Muscle of leg (tissue), 11 donors: Measurements from ENCODE around the gene PDCD1. TPM values are rescaled to one million over a fixed set of nuclear protein-coding genes. Genes with fewer than 3 reads are reported as not detected.

Experiments used
- DNase-seq: peaks from one replicate; pipeline ENCODE4 v3.0.0; 2013
- H3K27ac ChIP-seq: one replicate; pipeline ENCODE4 v1.5.1; 2013; ENCODE audit warnings: mild to moderate bottlenecking, low read length, control low read depth
- H3K27me3 ChIP-seq: one replicate; pipeline ENCODE4 v1.6.1; 2013; ENCODE audit warnings: low read length; ENCODE audit not compliant: control insufficient read depth, insufficient read depth
- H3K36me3 ChIP-seq: one replicate; pipeline ENCODE4 v1.6.1; 2013; ENCODE audit warnings: low read length; ENCODE audit not compliant: control insufficient read depth, insufficient read depth
- H3K4me1 ChIP-seq: one replicate; pipeline ENCODE4 v1.6.1; 2013; ENCODE audit warnings: low read length; ENCODE audit not compliant: control insufficient read depth, insufficient read depth
- H3K4me3 ChIP-seq: one replicate; pipeline ENCODE4 v1.5.1; 2013; ENCODE audit warnings: low read length, control low read depth
- H3K9me3 ChIP-seq: replicated peaks from 2 replicates; pipeline ENCODE4 v1.6.1; 2013; ENCODE audit warnings: low read depth, low read length; ENCODE audit not compliant: control insufficient read depth
- WGBS: methylation state at CpG from one replicate; pipeline ENCODE4 v1.1.5; 2013; ENCODE audit warnings: missing lambda C conversion rate; ENCODE audit not compliant: insufficient coverage; 5-methylcytosine and 5-hydroxymethylcytosine counted together
- polyA plus RNA-seq, 8 donors: library from polyadenylated mRNA; unstranded; fragments of 120-200 nt; gene quantifications; one replicate each; pipeline versions ENCODE4 v1.2.1 to v1.2.3, GENCODE V29; 2013; ENCODE audit warnings: inconsistent platforms in 1 of 8, low replicate concordance in 1 of 8; ENCODE audit not compliant: insufficient read length in 8 of 8, insufficient read depth in 1 of 8
- total RNA-seq: library from RNA; stranded (reverse); fragments of 120-200 nt; gene quantifications from one replicate; pipeline ENCODE4 v1.2.4, GENCODE V29; 2013

PDCD1 gene
- total and polyA plus RNA-seq, 9 donors: 0.04 to 0.36 (median 0.10) TPM; not detected in 2

DNA sequence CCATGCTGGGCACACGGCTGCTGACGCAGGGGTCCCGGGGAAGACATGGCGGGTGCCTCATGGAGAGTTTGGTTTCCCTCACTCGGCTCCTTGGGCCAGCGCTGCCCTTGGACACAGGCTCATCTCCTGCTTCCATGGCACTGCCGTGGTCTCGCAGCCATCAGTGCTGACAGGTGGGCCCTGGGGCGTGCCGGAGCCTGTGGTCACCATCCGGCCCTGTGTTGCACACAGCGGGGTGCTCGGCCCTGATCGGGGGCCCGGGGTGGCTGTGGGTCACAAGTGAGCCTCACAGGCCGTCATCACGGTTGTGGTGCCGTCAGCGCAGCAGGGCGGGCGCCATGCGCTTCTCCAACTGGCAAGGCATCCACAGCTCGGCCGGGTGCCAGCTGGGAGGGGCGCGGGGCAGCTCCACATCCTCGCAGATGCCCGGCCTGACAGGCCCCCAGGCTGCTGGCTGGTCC is 11.4 kb upstream of the PDCD1 start:
- Histone ChIP-seq H3K27me3 (peaks cover 33% of the 10 kb centered on the region), H3K9me3 (peaks cover 2% of the 10 kb centered on the region), H3K27ac (no peak overlapping the region), H3K36me3 (no peaks in the 10 kb centered on the region), H3K4me3 (no peak overlapping the region), H3K4me1 (peaks cover 21% of the 10 kb centered on the region)
- 92% methylated on average over 28 of the region's 28 CpGs for WGBS
- DNase-seq: no peak

GRCh38 chr2:241869087-241869961 is 10.6 kb upstream of the PDCD1 start, which contains the start of gene RTP5:
Gene RTP5, plus strand, starts transcription at chr2:241869729. Its CDS starts 28 bp downstream, at chr2:241869757.
- Histone ChIP-seq H3K9me3 (no peaks in the 10 kb centered on the region), H3K36me3 (no peaks in the 10 kb centered on the region), H3K27me3 (peaks cover 35% of the 10 kb centered on the region), H3K4me1 (peaks cover 21% of the 10 kb centered on the region), H3K27ac (no peak within 1 kb of the TSS), H3K4me3 (no peak within 1 kb of the TSS)
- DNase-seq: no peak
- WGBS: 76% methylated on average over 28 of the region's 33 CpGs

GRCh38 chr2:241868661-241869081 is 10.0 kb upstream of the PDCD1 start:
- Histone ChIP-seq H3K4me3 (no peak overlapping the region), H3K27ac (no peak overlapping the region), H3K4me1 (peaks cover 22% of the 10 kb centered on the region), H3K9me3 (no peaks in the 10 kb centered on the region), H3K36me3 (no peaks in the 10 kb centered on the region), H3K27me3 (peaks cover 39% of the 10 kb centered on the region)
- WGBS: 24% methylated on average over 11 of the region's 15 CpGs
- no peak for DNase-seq

- 49% methylated on average over 15 of the region's 19 CpGs for WGBS
- Histone ChIP-seq H3K36me3 (no peaks in the 10 kb centered on the region), H3K9me3 (no peaks in the 10 kb centered on the region), H3K4me1 (peaks cover 25% of the 10 kb centered on the region), H3K27me3 (peaks cover 46% of the 10 kb centered on the region), H3K4me3 (no peak overlapping the region), H3K27ac (no peak overlapping the region)
- DNase-seq: no peak
Measured at GRCh38 chr2:241867776-241868420, 9.2 kb upstream of the PDCD1 start.

- H3K9me3 ChIP-seq: no peaks in the 10 kb centered on the region
- WGBS: 53% methylated on average over 25 of the region's 33 CpGs
- no peak overlapping the region for H3K4me3 ChIP-seq
- no peaks in the 10 kb centered on the region for H3K36me3 ChIP-seq
- H3K27me3 ChIP-seq: peaks cover 54% of the 10 kb centered on the region
- DNase-seq: no peak
- peaks cover 25% of the 10 kb centered on the region for H3K4me1 ChIP-seq
- H3K27ac ChIP-seq: no peak overlapping the region
Measured at GRCh38 chr2:241866790-241867645, 8.3 kb upstream of the PDCD1 start.

DNA sequence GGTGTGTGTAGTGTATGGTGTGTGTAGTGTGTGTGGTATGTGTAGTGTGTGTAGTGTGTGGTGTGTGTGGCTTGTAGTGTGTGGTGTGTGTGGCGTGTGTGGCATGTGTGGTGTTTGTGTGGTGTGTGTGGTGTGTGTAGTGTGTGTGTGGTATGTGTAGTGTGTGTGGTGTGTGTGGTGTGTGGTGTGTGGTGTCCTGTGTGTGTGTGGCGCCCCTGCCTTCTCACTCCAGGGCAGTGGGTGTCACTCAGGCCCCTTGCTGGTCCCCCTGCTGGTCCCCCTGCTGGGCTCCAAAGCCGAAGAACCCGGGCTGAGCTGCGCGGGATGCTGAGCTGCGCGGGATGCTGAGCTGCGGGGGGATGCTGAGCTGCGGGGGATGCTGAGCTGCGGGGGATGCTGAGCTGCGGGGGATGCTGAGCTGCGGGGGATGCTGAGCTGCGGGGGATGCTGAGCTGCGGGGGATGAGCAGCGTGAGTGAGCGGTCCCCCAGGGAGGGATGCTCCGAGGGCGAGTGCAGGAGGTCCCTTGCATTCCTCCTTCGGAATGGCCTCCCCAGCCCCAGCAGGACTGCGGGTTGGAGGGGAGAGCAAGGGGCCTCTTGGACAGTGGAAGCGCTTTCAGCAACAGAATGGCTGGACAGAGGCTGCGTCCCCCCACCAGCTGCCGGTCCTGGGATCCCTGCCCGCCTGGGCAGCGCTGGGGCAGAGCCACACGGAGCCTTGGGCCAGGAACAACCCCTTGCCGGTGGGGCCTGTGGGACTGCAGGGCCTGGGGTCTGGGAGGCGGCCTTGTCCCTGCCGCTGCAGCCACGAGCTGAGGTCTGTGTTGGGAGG is 7.5 kb upstream of the PDCD1 start:
- WGBS: 5% methylated on average over 27 of the region's 31 CpGs
- Histone ChIP-seq H3K27ac (no peak overlapping the region), H3K4me1 (peaks cover 22% of the 10 kb centered on the region), H3K9me3 (no peaks in the 10 kb centered on the region), H3K27me3 (peaks cover 54% of the 10 kb centered on the region), H3K4me3 (no peak overlapping the region), H3K36me3 (no peaks in the 10 kb centered on the region)
- peak; percentile 55 for DNase-seq

DNA sequence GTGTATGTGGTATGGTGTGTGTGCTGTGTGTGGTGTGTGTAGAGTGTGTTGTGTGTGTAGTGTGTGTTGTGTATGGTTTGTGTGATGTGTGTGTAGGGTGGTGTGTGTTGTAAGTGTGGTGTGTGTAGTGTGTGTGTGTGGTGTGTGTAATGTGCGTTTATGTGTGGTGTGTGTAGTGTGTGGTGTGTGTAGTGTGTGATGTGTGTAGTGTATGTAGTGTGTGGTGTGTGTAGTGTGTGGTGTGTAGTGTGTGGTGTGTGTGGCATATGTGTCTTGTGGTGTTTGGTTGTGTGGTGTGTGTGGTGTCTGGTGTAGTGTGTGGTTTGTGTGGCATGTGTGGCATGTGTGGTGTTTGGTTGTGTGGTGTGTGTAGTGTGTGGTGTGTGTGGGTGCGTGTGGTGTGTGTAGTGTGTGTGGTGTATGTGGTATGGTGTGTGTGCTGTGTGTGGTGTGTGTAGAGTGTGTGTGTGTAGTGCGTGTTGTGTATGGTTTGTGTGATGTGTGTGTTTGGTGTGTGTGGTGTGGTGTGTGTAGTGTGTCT is 6.8 kb upstream of the PDCD1 start:
- DNase-seq: no peak
- Histone ChIP-seq H3K27ac (no peak overlapping the region), H3K4me1 (peaks cover 20% of the 10 kb centered on the region), H3K27me3 (peaks cover 54% of the 10 kb centered on the region), H3K36me3 (no peaks in the 10 kb centered on the region), H3K4me3 (no peak overlapping the region), H3K9me3 (no peaks in the 10 kb centered on the region)
- 91% methylated on average over 3 of the region's 3 CpGs for WGBS

- WGBS: 100% methylated on average over 1 of the region's 5 CpGs
Measured at GRCh38 chr2:241864850-241865213, 6.1 kb upstream of the PDCD1 start.

GRCh38 chr2:241864168-241864849 is 5.6 kb upstream of the PDCD1 start:
- Histone ChIP-seq H3K4me1 (peaks cover 29% of the 10 kb centered on the region), H3K27me3 (peaks cover 55% of the 10 kb centered on the region), H3K27ac (no peak overlapping the region), H3K9me3 (no peaks in the 10 kb centered on the region), H3K36me3 (no peaks in the 10 kb centered on the region), H3K4me3 (no peak overlapping the region)
- 86% methylated on average over 2 of the region's 2 CpGs for WGBS
- no peak for DNase-seq

More at GRCh38 chr2:241864850-241865213, 6.1 kb upstream of the PDCD1 start:
- no peak for DNase-seq
- no peaks in the 10 kb centered on the region for H3K36me3 ChIP-seq
- peaks cover 23% of the 10 kb centered on the region for H3K4me1 ChIP-seq
- H3K27ac ChIP-seq: no peak overlapping the region
- peaks cover 54% of the 10 kb centered on the region for H3K27me3 ChIP-seq
- no peaks in the 10 kb centered on the region for H3K9me3 ChIP-seq
- H3K4me3 ChIP-seq: no peak overlapping the region
